CD14-positive monocyte (primary cell): ENCODE results near the gene ARHGAP20. TPM values are rescaled to one million over a fixed set of nuclear protein-coding genes. Genes with fewer than 3 reads are reported as not detected.
A peak's percentile ranks its signal among the peaks of the same experiment; 100 is the strongest.

ENCODE experiments used
- DNase-seq, 3 donors: peaks; one replicate each; pipeline ENCODE4 v3.0.0-alpha.2; 2011 to 2022
- H2AFZ ChIP-seq: 2 replicates; pipeline ENCODE4 v1.6.0; 2012; ENCODE audit warnings: mild to moderate bottlenecking, low read depth, low read length, inconsistent platforms; ENCODE audit not compliant: insufficient read depth, poor library complexity, severe bottlenecking
- H3K27ac ChIP-seq, 2 donors: 1 replicate in 1 of 2; 2 replicates in 1 of 2; pipeline ENCODE4 v1.5.1; 2012 to 2013; ENCODE audit warnings: low read length in 2 of 2, control low read depth in 1 of 2, inconsistent platforms in 1 of 2, low read depth in 1 of 2, mild to moderate bottlenecking in 1 of 2
- H3K27me3 ChIP-seq, 2 donors: one replicate each; pipeline versions ENCODE4 v1.6.0 to v1.6.1; 2011 to 2013; ENCODE audit warnings: low read length in 2 of 2; ENCODE audit not compliant: control insufficient read depth in 2 of 2, insufficient read depth in 2 of 2
- H3K36me3 ChIP-seq, 2 donors: replicated peaks in 1 of 2; 1 replicate in 1 of 2; 2 replicates in 1 of 2; pipeline versions ENCODE4 v1.5.1 to v1.6.1; 2012 to 2013; ENCODE audit warnings: low read length in 2 of 2, control low read depth in 1 of 2, inconsistent platforms in 1 of 2, mild to moderate bottlenecking in 1 of 2; ENCODE audit not compliant: insufficient read depth in 2 of 2, control insufficient read depth in 1 of 2
- H3K4me1 ChIP-seq, 2 donors: 1 replicate in 1 of 2; 2 replicates in 1 of 2; pipeline versions ENCODE4 v1.5.1 to v1.6.1; 2012 to 2013; ENCODE audit warnings: low read length in 2 of 2, control low read depth in 1 of 2, inconsistent platforms in 1 of 2, mild to moderate bottlenecking in 1 of 2, moderate library complexity in 1 of 2; ENCODE audit not compliant: insufficient read depth in 2 of 2, control insufficient read depth in 1 of 2
- H3K4me2 ChIP-seq: replicated peaks from 2 replicates; pipeline ENCODE3; 2012; ENCODE audit warnings: low read length, moderate library complexity, mild to moderate bottlenecking; ENCODE audit not compliant: poor library complexity, severe bottlenecking; ENCODE audit errors: extremely low read depth
- H3K4me3 ChIP-seq, 3 experiments: fragments of 200-600 bp in 1 of 3; sonication (generic) in 1 of 3; replicated peaks in 1 of 3; 1 replicate in 2 of 3; 2 replicates in 1 of 3; pipeline ENCODE4 v1.5.1; 2011 to 2013; ENCODE audit warnings: low read length in 3 of 3, mild to moderate bottlenecking in 3 of 3, control low read depth in 2 of 3, low read depth in 2 of 3, inconsistent platforms in 1 of 3, moderate library complexity in 1 of 3
- H3K79me2 ChIP-seq: 2 replicates; pipeline ENCODE4 v1.6.0; 2012; ENCODE audit warnings: mild to moderate bottlenecking, control low read depth, inconsistent platforms, low read length, moderate library complexity; ENCODE audit not compliant: insufficient read depth
- H3K9ac ChIP-seq: 2 replicates; pipeline ENCODE4 v1.6.0; 2017; ENCODE audit warnings: low read length, mild to moderate bottlenecking; ENCODE audit not compliant: insufficient read depth, poor library complexity, severe bottlenecking
- H3K9me3 ChIP-seq, 2 donors: replicated peaks in 1 of 2; 1 replicate in 1 of 2; 2 replicates in 1 of 2; pipeline versions ENCODE4 v1.5.1 to v1.6.1; 2012 to 2013; ENCODE audit warnings: low read length in 2 of 2, control low read depth in 1 of 2; ENCODE audit not compliant: control insufficient read depth in 1 of 2, insufficient read depth in 1 of 2
- H4K20me1 ChIP-seq: 2 replicates; pipeline ENCODE4 v1.6.0; 2012; ENCODE audit warnings: mild to moderate bottlenecking, low read length, control low read depth, moderate library complexity; ENCODE audit not compliant: insufficient read depth
- H3K27ac Mint-ChIP-seq, 7 donors: one replicate each; pipeline ENCODE4 v1.8.0; 2020; ENCODE audit warnings: mild to moderate bottlenecking in 7 of 7, mixed read lengths in 7 of 7, moderate library complexity in 6 of 7, inconsistent platforms in 2 of 7
- H3K27me3 Mint-ChIP-seq, 3 donors: one replicate each; pipeline ENCODE4 v1.8.0; 2021 to 2022; ENCODE audit warnings: low read depth in 3 of 3, mild to moderate bottlenecking in 3 of 3, mixed read lengths in 3 of 3, moderate library complexity in 3 of 3, inconsistent platforms in 1 of 3
- H3K36me3 Mint-ChIP-seq, 2 donors: one replicate each; pipeline ENCODE4 v1.8.0; 2020; ENCODE audit warnings: mixed read lengths in 2 of 2, inconsistent platforms in 1 of 2, mild to moderate bottlenecking in 1 of 2
- H3K4me1 Mint-ChIP-seq: one replicate; pipeline ENCODE4 v1.8.0; 2020; ENCODE audit warnings: mild to moderate bottlenecking, mixed read lengths
- H3K4me3 Mint-ChIP-seq, 2 donors: one replicate each; pipeline ENCODE4 v1.8.0; 2020; ENCODE audit warnings: mild to moderate bottlenecking in 2 of 2, mixed read lengths in 2 of 2, moderate library complexity in 1 of 2
- H3K9me3 Mint-ChIP-seq, 7 donors: one replicate each; pipeline ENCODE4 v1.8.0; 2020 to 2022; ENCODE audit warnings: mixed read lengths in 7 of 7, mild to moderate bottlenecking in 6 of 7, moderate library complexity in 6 of 7, inconsistent platforms in 2 of 7
- WGBS: methylation state at CpG from one replicate; pipeline ENCODE4 v1.1.5; 2013; ENCODE audit warnings: missing lambda C conversion rate; ENCODE audit not compliant: insufficient coverage; 5-methylcytosine and 5-hydroxymethylcytosine counted together
- intact Hi-C, 2 donors: fragments of 100-400 bp; cut with micrococcal nuclease; formaldehyde crosslinking; loops; one replicate each; pipeline versions ENCODE4 v1.15.0 to v1.15.1; 2023
- polyA minus RNA-seq: library from RNA; depleted of rRNA, polyadenylated mRNA; stranded (reverse); fragments of >200 nt; gene quantifications from 2 replicates; pipeline ENCODE4 v1.2.3, GENCODE V29; 2012
- polyA plus RNA-seq, 3 donors: library from polyadenylated mRNA; depleted of rRNA in 1 of 3; unstranded in 2 of 3; stranded (reverse) in 1 of 3; fragments of 300-500 nt in 2 of 3; fragments of >200 nt in 1 of 3; fragmentation: Illumina TruSeq in 2 of 3; gene quantifications; 1 replicate in 2 of 3; 2 replicates in 1 of 3; pipeline ENCODE4 v1.2.3, GENCODE V29; 2012 to 2021
- total RNA-seq, 12 experiments: library from RNA in 1 of 12; stranded (reverse) in 1 of 12; fragments of 120-200 nt in 1 of 12; gene quantifications; one replicate each; pipeline ENCODE4 v1.2.4 and lab custom pipeline; 2013 to 2026; ENCODE audit warnings: mixed read lengths in 6 of 12, inconsistent platforms in 1 of 12
- TF ChIP-seq, protein P1 (sequence below): fragments of 200-600 bp; IDR thresholded peaks from one replicate; pipeline ENCODE4 v1.8.0; 2022; ENCODE audit warnings: antibody characterized with exemption, mild to moderate bottlenecking

Gene ARHGAP20
- 0.08 TPM for total RNA-seq (2013)
- polyA plus RNA-seq (under 1 TPM in 1 of 3 donors, not detected in 2; 0.04 TPM), polyA minus RNA-seq (under 0.01 and 0.08 TPM in 2 replicates), total RNA-seq (lab: John Stamatoyannopoulos, UW) (0 to 3.6 (median 0.23) reads per million in 11 experiments)

- DNase-seq = peak in 2 of 3 donors; percentile 9 to 17
- Histone ChIP-seq H4K20me1 (no peaks in the 10 kb centered on the region), H3K4me3 (peak within 1 kb of the TSS; percentile 26 to 77 (median 35)), H3K9ac (peak within 1 kb of the TSS; percentile 27), H3K36me3 (no peaks in the 10 kb centered on the region), H2AFZ (peak within 1 kb of the TSS; percentile 73), H3K9me3 (peaks cover 0 to 5% of the 10 kb centered on the region in 2 donors), H3K79me2 (no peaks in the 10 kb centered on the region), H3K4me1 (peaks cover 22 to 27% of the 10 kb centered on the region in 2 donors), H3K27ac (no peak within 1 kb of the TSS), H3K27me3 (peaks cover 62 to 75% of the 10 kb centered on the region in 2 donors), H3K4me2 (peak within 1 kb of the TSS; percentile 90)
- peaks cover 62 to 75% (median 63%) of the 10 kb centered on the region in 3 donors for H3K27me3 Mint-ChIP-seq
- TF ChIP-seq, protein P1, sequence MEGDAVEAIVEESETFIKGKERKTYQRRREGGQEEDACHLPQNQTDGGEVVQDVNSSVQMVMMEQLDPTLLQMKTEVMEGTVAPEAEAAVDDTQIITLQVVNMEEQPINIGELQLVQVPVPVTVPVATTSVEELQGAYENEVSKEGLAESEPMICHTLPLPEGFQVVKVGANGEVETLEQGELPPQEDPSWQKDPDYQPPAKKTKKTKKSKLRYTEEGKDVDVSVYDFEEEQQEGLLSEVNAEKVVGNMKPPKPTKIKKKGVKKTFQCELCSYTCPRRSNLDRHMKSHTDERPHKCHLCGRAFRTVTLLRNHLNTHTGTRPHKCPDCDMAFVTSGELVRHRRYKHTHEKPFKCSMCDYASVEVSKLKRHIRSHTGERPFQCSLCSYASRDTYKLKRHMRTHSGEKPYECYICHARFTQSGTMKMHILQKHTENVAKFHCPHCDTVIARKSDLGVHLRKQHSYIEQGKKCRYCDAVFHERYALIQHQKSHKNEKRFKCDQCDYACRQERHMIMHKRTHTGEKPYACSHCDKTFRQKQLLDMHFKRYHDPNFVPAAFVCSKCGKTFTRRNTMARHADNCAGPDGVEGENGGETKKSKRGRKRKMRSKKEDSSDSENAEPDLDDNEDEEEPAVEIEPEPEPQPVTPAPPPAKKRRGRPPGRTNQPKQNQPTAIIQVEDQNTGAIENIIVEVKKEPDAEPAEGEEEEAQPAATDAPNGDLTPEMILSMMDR = no peak
- peak within 1 kb of the TSS in 1 of 7 donors; percentile 13 for H3K27ac Mint-ChIP-seq
- intact Hi-C loops = loop anchor here in 1 of 2 donors (10.0 kb wide), 1 partner anchor 523 kb away; no protein-coding TSS in a partner anchor
- H3K4me1 Mint-ChIP-seq = peaks cover 24% of the 10 kb centered on the region
- under 1% methylated on average over 102 of the region's 109 CpGs for WGBS
- peak within 1 kb of the TSS; percentile 76 to 97 for H3K4me3 Mint-ChIP-seq
- H3K36me3 Mint-ChIP-seq = peaks cover 0 to 11% of the 10 kb centered on the region in 2 donors
- peaks cover 0 to 13% (median 8%) of the 10 kb centered on the region in 7 donors for H3K9me3 Mint-ChIP-seq
These were observed at the start of gene ARHGAP20 for GRCh38 chr11:110711776-110712658. TSS of gene ARHGAP20 (minus strand) at chr11:110712437. CDS start at chr11:110712231, 206 bp downstream.

DNA sequence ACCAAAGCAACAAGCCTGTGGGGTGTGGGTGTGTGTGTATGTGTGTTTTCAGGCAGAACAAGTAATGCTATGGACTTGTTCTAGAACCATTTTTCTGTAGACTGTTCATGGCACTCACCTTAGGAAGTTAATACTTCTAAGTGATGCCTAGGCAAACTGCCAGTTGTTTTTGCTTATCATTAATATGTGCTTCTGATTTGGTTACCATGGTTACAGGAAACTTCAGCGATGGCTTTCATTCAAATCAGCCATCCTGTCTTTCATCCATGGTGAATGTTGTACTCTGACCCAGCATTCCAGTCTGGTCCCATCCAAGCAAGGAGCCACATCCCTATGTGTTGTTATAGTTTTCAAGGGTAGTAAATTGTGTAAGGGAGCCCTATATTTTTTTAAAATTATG is 49.8 kb upstream of the ARHGAP20 start:
- no peaks in the 10 kb centered on the region for H3K36me3 Mint-ChIP-seq
- TF ChIP-seq, protein P1 = no peak
- peaks cover 0 to 2% (median 0%) of the 10 kb centered on the region in 7 donors for H3K9me3 Mint-ChIP-seq
- Histone ChIP-seq H3K9me3 (no peaks in the 10 kb centered on the region), H3K36me3 (no peaks in the 10 kb centered on the region), H3K4me1 (no peaks in the 10 kb centered on the region), H2AFZ (no peak overlapping the region), H3K9ac (no peak overlapping the region), H3K27me3 (no peaks in the 10 kb centered on the region), H3K4me3 (no peak overlapping the region), H4K20me1 (no peaks in the 10 kb centered on the region), H3K79me2 (no peaks in the 10 kb centered on the region), H3K4me2 (no peak overlapping the region), H3K27ac (no peak overlapping the region)
- DNase-seq = no peak
- intact Hi-C loops = no loop called here
- WGBS = no CpG with 5 or more reads among the region's 1 CpG
- H3K27me3 Mint-ChIP-seq = peaks cover 0 to 2% (median 0%) of the 10 kb centered on the region in 3 donors
- peaks cover 5% of the 10 kb centered on the region for H3K4me1 Mint-ChIP-seq
- no peak overlapping the region for H3K4me3 Mint-ChIP-seq
- H3K27ac Mint-ChIP-seq = no peak overlapping the region
